Stimulated activated CD4-positive, alpha-beta T cell treated with anti-CD3 and anti-CD28 coated beads, Interleukin-4, amount 100 ng/mL, for 1 hour (primary cell): Measurements from ENCODE around the gene PDLIM5.
"Not testable (repeated sequence)": the region's sequence is repeated elsewhere in the genome, so short reads cannot be mapped to it uniquely, and the experiment has no call there.

Source experiments
- DNase-seq: peaks from one replicate; pipeline ENCODE4 v3.0.0-alpha.2; 2020

The PDLIM5 gene, protein sequence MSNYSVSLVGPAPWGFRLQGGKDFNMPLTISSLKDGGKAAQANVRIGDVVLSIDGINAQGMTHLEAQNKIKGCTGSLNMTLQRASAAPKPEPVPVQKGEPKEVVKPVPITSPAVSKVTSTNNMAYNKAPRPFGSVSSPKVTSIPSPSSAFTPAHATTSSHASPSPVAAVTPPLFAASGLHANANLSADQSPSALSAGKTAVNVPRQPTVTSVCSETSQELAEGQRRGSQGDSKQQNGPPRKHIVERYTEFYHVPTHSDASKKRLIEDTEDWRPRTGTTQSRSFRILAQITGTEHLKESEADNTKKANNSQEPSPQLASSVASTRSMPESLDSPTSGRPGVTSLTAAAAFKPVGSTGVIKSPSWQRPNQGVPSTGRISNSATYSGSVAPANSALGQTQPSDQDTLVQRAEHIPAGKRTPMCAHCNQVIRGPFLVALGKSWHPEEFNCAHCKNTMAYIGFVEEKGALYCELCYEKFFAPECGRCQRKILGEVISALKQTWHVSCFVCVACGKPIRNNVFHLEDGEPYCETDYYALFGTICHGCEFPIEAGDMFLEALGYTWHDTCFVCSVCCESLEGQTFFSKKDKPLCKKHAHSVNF

DNA sequence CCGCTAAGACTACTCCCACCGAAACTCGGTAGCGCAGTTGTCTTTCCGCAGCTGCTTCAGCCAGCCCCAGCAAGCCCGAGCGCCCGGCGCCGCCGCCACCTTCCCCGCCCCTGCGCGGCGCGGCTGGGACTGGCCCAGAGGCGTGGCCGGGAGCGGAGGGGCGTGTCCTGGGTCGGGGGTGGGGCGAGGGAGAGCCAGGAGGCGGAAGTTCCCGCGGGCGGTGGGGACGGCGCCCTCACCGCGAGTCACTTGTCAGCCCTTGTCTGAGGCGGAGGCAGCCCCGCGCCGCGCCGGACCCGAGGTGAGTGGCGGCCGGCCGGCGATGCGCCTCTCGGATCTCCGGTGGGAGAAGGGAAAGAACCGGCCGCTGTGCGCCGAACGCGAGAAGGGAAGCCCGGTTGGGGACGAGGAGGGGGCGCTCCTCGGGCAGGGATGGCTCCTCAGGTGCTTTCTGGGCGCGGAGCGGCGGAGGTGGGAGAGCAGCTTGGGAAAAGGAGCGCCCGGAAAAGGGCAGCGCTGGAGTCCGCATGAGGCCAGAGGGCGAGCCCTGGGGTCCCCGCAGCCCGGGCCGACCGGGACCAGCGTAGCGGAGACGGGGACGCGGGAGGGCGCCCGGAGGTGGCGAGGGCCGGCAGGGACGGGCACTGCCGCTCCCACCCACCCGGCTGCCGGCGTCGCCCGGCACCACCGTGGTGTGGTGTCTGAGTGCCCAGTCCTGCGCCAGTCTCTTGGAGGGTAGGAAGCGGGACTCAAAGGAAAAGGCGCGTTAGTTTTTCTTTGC, at the start of gene PDLIM5:
PDLIM5 (plus strand) TSS at position 248 of the 781 bp plus-strand sequence. CDS start 3,347 bp downstream, outside the sequence.
- peak; percentile 88 for DNase-seq

DNA sequence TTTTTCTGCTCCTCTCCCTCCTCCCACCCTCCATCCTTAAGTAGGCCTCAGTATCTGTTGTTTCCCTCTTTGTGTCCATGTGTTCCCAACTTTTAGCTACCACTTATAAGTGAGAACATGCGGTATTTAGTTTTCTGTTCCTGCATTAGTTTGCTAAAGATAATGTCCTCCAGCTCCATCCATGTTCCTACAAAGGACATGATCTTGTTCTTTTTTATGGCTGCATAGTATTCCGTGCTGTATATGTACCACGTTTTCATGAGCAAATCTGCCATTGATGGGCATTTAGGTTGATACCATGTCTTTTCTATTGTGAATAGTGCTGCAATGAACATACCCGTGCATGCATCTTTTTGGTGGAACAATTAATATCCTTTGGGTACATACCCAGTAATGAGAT, 49.3 kb upstream of the PDLIM5 start:
- DNase-seq = not testable (repeated sequence)

DNA sequence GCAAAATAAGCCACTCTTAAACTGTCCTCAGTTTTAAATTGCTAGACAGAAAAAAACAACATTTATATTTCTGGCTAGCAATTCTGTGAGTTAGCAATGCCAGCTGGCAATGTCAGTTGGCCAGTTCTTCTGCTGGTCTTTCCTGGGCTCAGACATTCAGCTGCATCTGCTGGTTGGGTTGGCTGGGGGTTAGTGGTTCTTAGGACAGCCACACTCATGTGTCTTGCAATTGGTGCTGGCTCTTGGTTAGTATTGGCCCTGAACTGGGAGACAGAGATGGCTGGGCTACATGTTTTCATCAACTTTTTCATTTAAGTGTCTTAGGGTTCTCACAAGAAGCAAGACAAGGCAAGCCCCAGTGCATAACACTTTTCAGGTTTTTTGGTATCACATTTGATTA, 48.0 kb upstream of the PDLIM5 start:
- DNase-seq = no peak

DNA sequence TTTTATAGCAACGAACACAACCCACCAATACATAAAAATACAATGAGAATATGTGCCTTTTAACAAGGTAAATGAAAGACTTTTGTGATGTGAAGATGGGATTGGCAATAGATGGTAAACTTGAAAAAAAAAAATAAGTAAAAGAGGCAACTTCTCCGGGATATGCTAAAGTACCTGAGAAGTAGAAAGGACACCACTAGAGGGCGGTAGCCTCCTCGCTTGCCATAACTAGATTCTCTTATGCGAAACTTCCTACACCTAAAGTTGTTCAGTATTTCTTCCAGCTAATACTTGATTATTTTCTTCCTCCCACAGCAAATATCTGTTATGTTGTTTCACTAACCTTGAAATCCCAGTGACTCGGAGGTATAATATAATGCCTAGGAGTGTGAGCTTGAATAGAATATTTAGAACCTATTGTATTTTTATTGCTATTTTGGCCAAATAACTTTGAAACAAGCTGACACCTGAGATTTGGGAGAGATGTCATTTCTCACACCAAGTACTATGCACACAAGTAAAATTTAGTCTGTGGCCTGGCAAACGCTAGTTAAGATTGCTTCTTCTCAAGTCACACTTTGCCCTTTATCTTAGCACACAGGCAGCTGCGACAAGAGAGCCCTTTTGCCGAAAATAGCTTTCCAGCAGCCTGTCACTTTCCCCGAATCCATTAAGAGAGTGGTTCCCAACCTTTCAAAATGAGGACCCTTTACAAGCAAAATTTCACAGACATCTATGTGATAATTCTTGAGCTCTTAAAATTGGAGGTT, 44.9 kb upstream of the PDLIM5 start:
- peak; percentile 45 for DNase-seq

DNA sequence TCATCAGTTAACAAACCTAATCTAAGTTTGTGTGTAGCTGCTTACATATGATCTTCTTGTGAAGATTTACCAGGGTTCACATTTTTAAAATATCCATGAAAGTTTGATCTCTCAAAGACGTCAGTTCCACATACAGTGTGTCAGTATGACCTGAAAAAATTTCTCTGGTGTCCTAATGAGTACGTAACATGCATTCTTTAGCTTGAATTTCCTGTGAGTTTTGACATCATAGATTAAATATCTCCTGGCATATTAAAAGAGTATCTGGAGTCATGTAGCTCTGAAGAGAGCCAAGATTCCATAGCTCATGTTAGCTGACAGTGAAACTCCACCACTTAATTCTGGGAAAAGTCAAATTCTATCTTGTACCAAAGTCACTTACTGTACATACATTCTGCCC, 43.9 kb upstream of the PDLIM5 start:
- DNase-seq = no peak

DNA sequence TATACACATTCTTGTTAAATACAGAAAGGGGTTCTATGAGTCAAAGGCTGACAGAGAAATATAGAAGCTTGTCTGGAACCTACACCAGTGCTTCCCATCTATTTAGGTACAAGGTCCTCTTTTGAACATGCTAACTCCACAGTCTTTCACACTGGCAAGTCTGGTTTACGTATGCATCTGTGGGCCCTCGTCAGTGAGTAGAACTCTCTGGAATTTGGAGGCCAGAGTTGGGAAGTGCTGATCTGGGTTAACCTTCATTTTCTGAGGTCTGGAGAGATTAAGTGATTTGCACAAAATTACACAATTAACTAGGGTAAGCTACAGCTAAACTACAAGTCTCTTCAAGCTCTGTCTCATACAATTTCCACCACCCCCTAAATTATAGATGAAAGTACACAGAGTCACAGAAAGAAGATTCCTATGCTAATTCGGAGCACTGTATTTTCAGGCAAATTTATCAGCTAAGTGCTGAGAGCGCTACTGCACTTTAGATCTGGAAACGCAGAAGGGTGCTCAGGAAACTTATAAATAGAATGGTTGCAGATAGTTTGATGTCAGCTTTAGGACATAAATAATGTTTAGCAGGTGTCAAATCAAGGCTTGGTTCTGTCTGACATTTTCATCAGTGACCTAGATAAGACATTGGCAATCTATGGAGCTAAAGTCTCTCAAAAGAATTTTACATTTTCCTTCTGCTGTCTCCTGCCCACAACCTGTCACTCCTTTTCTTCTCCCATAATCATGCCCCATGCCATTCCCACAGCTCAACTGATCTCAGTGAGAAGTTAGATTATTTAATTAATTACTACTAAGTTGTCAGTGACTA, 43.0 kb upstream of the PDLIM5 start:
- DNase-seq = no peak

DNA sequence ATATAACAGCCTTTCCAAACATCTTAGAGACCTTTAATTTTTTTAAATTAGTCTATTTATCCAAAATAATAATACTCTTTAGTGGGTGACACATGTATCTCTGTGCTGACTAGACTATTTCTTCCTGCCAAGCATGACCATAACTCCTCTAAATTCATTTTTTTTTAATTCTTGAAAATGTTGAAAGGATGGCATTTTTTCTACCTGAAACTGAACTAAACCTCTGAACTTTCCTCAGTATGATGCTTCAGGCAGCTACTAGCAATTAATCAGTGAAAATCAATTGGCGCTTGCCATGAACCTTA, 42.4 kb upstream of the PDLIM5 start:
- DNase-seq = no peak

DNA sequence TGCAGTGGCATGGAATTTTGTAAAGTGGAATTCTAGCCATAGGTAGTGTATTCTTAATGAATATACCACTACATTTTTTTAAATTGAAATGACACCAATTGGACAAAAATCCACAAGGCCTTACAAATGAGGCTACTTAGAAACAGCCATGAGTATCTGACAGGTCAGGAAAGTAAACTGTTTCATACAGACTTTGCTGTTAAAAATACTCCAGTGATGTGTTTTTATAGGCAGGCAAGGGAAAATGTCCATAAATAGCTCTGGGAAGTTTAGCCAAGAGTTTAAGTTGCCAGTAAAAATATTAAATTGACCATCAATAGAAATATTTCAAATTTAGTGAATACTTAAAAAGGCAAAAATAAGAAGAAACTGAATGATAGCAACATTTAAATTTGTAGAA, 41.8 kb upstream of the PDLIM5 start:
- no peak for DNase-seq

DNA sequence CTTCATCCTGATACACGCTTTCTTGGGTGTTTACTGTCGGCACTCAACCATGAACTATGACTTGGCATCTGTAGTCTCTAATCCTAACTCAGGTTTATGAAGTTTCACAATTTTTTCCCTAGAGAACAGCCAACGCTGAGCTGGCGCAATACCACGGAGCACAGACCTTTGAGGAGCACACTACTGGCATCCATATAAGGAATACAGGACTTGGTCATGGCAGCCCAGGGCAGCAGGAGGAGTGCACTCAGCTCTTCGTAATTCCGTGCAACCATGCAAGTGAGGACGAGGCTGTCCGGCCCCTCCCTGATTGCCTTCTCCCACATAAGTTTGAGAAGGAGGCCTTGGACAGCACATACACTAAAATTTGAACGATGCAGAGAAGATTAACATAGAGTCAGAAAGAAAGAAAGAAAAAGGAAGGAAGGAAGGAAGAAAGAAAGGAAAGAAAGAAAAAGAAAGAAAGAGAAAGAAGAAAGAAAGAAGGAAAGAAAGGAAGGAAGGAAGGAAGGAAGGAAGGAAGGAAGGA, 41.0 kb upstream of the PDLIM5 start:
- no peak for DNase-seq

DNA sequence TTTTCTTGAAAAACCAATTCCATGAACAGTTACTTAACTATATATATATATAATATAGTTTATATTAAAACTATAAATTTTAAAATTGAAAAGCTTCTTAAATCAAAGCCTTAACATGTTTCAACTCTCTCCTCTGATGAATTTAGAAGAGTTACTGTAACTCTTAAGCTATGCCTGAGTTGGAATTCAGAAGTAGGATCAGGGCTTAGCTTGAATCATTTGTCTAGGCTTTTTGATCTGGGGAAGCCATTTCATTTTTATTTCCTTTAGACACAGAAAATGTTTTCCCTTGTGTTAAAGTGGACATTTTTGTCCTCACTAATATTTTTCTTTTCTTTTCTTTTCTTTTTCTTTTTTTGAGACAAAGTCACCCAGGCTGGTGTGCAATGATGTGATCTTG, 40.4 kb upstream of the PDLIM5 start:
- no peak for DNase-seq

DNA sequence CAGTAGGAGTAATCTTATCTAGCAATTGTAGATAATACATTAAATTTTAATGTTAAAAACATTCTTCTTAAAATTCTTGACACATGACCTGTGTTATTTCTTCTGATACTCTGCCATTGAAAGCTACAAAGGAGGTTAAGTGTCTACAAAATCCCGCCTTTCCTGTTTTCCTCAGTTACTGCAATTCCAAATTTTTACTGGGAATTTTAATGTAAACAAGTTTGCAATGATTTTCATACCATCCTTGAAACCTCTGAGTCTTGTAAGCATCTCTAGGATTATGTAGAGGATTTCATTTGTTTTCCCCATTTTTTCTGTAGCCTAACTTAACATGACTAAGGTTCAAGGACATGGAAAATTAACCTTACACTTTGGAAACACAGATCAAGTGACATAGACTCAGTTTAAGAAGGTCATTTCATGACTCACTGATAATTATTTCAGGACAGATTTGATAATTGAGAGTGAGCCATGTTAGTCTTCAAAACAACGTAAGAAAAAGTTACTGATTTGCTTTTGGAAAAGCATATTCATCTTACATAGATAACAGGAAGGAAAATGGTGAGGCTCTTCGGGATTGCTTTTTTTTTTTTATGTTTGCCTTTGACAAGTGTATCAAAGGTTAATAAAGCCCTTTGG, 39.6 kb upstream of the PDLIM5 start:
- no peak for DNase-seq

DNA sequence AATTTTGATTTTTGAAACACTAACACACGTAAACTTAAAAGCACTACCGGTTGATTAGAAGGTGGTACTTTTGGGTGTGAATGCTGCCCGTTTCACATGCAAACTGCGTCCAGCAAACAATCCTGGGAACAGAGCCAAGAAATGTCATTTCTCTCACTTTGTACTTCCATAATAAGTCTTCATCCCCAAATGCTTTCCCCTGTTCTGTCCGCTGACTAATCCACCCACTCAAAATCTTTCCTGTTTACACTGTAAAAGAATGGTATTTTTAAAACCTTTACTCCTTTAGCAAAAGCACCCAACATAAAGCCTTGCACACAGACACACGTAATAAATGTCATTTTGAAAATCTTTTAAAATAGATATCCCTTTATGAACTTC, 39.1 kb upstream of the PDLIM5 start:
- no peak for DNase-seq

DNA sequence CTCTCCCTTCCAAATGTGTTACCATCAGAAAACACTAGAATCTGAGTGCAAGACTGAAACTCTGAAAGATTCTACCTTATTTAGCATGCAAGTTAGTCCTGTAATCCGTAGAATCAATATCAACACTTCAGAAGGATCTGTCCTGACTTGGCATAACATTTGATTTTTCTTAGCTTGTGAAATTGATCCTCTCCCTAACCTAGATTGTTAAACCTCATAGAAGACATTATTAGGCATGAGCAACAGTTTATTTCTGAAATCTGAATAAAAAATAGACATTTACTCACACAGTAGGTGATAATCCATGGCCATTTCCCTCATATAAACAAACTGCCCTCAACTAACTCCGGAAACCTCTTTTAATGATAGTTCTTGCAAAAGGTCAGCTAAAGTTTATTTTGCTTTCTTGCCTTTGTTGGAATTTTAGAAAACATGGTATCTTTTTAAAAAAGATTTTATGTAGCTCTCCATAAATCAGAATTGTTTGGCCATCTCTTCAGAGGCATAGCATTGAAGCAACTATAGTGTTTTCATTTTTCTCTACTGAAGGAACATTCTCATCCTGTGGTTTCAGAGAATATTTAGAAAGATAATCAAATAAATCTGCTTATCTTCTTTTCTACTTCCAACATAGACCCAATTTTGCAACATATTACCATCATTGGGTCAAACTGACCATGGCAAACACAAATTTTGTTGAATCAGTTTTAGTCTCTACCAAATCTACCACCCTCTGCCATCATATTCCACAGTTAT, 38.5 kb upstream of the PDLIM5 start:
- no peak for DNase-seq

DNA sequence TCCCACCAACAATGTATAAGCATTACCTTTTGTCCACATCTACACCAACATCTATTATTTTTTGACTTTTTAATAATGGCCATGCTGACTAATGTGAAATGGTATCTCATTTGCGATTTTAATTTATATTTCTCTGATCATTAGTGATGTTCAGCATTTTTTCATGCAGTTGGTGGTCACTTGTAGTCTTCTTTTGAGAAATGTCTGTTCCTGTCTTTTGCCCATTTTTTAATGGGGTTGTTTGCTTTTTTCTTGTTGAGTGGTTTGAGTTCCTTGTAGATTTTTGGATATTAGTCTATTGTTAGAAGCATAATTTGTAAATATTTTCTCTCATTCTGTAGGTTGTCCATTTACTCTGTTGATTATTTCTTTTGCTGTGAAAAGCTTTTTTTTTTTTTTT, 36.8 kb upstream of the PDLIM5 start:
- DNase-seq = no peak

DNA sequence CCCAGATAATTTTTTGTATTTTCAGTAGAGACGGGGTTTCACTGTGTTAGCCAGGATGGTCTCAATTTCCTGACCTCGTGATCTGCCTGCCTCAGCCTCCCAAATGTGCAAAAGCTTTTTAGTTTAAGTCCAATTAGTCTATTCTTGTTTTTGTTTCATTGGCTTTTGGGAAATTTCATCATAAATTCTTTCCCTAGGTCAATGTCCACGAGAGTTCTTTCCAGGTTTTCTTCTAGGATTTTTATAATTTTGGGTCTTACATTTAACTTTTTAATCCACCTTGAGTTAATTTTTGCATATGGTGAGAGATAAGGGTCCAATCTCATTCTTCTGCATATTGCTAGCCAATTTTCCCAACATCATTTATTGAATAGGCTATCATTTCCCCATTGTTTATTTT, 36.3 kb upstream of the PDLIM5 start:
- no peak for DNase-seq

DNA sequence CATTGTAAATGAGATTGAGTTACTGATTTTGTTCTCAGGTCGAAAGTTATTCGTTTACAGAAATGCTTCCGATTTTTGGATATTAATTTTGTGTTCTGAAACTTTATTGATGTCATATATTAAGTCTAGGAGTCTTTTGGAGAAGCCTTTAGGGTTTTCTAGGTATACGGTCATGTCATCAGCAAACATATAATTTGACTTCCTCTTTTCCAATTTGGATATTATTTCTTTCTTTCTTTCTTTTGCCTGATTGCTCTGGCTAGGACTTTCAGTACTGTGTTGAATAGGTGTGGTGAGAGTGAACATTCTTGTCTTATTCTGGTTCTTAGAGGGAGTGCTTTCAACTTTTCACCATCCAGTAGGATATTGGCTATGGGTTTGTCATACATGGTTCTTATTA, 35.4 kb upstream of the PDLIM5 start:
- no peak for DNase-seq

DNA sequence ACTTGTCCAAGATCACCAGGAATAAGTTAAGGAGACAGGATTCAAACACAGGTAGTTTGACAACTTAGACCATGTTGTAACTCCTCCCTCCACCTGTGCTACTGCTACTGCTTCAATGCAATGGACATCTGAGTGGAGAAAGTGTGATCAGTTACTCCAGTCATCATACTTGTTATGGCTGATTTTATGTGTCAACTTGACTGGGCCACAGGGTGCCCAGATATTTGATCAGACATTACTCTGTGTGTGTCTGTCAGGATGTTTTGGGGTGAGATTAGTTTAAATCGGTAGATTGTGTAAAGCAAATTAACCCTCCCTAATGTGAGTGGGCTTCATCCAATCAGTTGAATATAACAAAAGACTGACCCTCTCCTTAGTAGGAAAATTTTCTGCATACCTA, 34.8 kb upstream of the PDLIM5 start:
- no peak for DNase-seq

DNA sequence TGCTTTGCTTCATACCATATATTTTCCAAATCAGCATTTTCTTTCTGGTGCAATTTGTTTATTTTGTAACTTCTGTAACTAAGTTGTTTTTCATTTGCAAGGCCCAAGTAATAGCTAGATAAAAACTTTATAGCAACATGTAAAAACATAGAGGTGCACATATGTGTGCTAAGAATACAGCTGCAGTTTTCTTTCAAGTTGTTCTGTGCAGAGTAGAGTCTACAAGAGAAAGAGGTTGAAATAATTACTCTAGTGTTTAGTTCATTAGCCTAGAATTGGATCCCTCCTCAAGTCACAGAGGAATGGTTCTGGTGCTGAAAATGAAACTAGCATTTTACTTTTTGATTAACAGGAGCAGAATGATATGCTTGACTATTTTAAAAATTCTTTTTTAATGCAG, 32.2 kb upstream of the PDLIM5 start:
- DNase-seq = no peak

DNA sequence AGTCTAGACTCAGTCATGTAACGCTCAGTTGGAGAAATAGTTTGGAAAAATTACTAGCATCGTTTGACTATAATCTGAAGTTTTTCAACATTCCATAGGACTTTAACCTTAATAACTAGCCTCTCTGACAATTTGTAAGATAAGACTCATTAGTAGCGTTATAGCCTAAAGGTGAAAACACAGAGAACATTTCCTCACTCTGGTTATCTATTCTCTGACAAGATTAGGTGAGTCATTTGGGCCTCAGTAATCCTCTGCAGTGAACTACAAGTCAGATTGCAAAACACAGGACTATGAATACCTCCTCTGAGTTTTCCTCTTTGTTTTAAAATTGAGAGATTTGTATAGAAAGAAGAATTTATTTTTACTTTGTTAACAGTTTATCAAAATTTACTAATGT, 31.8 kb upstream of the PDLIM5 start:
- DNase-seq = no peak

DNA sequence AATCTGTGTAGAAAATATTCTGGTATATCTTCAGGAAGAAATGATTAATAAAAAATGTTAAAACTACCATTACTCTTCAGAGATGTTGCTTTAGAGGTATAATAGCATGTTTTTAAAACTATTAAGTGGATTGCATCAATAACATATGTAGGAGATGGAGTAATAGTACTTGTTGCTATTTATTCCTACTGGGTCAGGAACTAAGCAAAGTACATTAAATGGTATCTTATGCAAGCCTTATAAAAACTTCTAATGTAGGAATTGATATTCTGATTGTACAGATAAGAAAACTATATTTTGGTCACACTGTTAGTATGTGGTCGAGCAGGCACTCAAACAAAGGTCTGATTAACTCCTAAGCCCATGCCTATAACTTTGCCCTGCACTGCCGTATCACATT, 31.4 kb upstream of the PDLIM5 start:
- no peak for DNase-seq

DNA sequence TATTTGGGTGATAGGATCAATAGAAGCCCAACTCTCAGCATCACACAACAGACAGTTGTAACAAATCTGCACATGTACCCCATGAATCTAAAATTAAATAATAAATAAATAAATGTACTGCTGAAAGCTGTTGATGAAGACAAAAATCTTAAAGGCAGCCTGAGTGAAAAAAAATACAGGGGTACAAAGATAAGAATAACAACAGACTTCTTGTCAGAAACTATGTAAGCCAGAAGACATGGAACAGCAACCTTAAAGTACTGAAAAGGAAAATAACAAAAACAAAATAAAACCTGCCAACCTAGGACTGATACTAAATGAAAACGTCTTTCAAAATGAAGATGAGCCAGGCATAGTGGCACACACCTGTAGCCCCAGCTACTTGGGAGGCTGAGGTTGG, 25.0 kb upstream of the PDLIM5 start:
- DNase-seq = no peak
